ENCODE measurements around the gene GPR63.

- TF ChIP-seq CTCF (conservative IDR thresholded peaks at IDR 0.05 in 1 of 2, IDR thresholded peaks at IDR 0.05 in 1 of 2; ENCODE audit: low read depth in 1 of 2, low read length in 2 of 2) (no peak), EZH2 (IDR thresholded peaks at IDR 0.05; ENCODE audit: low read length, missing control alignments) (no peak)
Observed at GRCh38 chr6:96876886-96877545, 39.7 kb upstream of the GPR63 start.

Measured in fibroblast of lung (primary cell).